Measurements from ENCODE around the gene TUSC2. TPM values are rescaled to one million over a fixed set of nuclear protein-coding genes. Genes with fewer than 3 reads are reported as not detected.

Gene TUSC2
- total RNA-seq, 1 experiment from 2014 or later = 38.3 TPM

GRCh38 chr3:50290161-50290641 is 37.8 kb downstream of the TUSC2 start:
- Histone ChIP-seq H3K4me1 (peaks cover 7% of the 10 kb centered on the region), H3K27me3 (replicated peaks; ENCODE audit: control insufficient read depth, insufficient read depth, low read length) (no peaks in the 10 kb centered on the region), H3K36me3 (ENCODE audit: control insufficient read depth, insufficient read depth, low read length) (peaks cover 7% of the 10 kb centered on the region), H3K9me3 (no peaks in the 10 kb centered on the region), H3K4me3 (ENCODE audit: low read depth, low read length) (no peak overlapping the region)
- Mint-ChIP-seq H3K4me1 (ENCODE audit: low read depth, unreplicated experiment) (peaks cover 16% of the 10 kb centered on the region), H3K9me3 (ENCODE audit: unreplicated experiment) (no peaks in the 10 kb centered on the region), H3K4me3 (ENCODE audit: unreplicated experiment) (no peak overlapping the region), H3K36me3 (ENCODE audit: insufficient read depth, unreplicated experiment) (peaks cover 34% of the 10 kb centered on the region), H3K27ac (ENCODE audit: unreplicated experiment) (no peak overlapping the region), H3K27me3 (ENCODE audit: insufficient read depth, unreplicated experiment) (no peaks in the 10 kb centered on the region)
- POLR2A ChIA-PET = no interaction called here
- TF ChIP-seq, protein P1, sequence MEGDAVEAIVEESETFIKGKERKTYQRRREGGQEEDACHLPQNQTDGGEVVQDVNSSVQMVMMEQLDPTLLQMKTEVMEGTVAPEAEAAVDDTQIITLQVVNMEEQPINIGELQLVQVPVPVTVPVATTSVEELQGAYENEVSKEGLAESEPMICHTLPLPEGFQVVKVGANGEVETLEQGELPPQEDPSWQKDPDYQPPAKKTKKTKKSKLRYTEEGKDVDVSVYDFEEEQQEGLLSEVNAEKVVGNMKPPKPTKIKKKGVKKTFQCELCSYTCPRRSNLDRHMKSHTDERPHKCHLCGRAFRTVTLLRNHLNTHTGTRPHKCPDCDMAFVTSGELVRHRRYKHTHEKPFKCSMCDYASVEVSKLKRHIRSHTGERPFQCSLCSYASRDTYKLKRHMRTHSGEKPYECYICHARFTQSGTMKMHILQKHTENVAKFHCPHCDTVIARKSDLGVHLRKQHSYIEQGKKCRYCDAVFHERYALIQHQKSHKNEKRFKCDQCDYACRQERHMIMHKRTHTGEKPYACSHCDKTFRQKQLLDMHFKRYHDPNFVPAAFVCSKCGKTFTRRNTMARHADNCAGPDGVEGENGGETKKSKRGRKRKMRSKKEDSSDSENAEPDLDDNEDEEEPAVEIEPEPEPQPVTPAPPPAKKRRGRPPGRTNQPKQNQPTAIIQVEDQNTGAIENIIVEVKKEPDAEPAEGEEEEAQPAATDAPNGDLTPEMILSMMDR (IDR thresholded peaks at IDR 0.05; ENCODE audit: insufficient read depth in 1 of 2, low read depth in 1 of 2, low read length in 1 of 2, severe bottlenecking in 1 of 2, unreplicated experiment in 1 of 2) = no peak
- intact Hi-C loops (cut with micrococcal nuclease; ENCODE audit: unreplicated experiment) = no loop called here
- no TSS peak for BruUV-seq (replicated peaks)
- DNase-seq = no peak
- CTCF ChIA-PET = no interaction called here

DNA sequence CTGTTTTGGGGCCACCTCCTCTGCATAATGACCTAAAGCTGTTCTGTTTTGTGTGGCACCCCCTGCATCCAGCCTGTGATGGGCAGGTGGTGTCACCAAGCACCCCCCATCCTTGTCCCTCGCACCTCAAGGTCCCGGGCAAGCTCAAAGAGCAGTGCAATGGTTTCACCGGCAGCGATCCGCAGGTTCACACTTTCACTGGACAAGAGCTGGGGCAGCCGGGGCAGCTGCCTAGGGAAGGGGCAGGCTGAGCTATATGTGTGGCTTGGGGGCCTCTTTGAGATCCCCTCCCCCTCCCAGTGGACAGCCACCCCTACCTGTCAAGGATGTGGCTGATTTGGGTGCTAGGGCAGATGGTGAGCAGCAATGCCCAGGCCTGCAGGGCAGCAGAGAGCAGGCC is 38.9 kb downstream of the TUSC2 start:
- ChIA-PET POLR2A (interaction anchor here (0.6 kb wide), 1 partner anchor 202 kb away, joined by 6 read pairs; no protein-coding TSS in a partner anchor), CTCF (interaction anchor here (0.6 kb wide), 1 partner anchor 25 kb away, joined by 5 read pairs; no protein-coding TSS in a partner anchor)
- no peaks in the 10 kb centered on the region for H3K9me3 ChIP-seq
- no peak for DNase-seq
- H3K4me1 ChIP-seq = peaks cover 7% of the 10 kb centered on the region
- intact Hi-C loops (cut with micrococcal nuclease; ENCODE audit: unreplicated experiment) = no loop called here
- no peak overlapping the region for H3K4me3 ChIP-seq (ENCODE audit: low read depth, low read length)
- BruUV-seq (replicated peaks) = no TSS peak
- TF ChIP-seq, protein P1 (IDR thresholded peaks at IDR 0.05; ENCODE audit: insufficient read depth in 1 of 2, low read depth in 1 of 2, low read length in 1 of 2, severe bottlenecking in 1 of 2, unreplicated experiment in 1 of 2) = no peak
- Mint-ChIP-seq H3K27me3 (ENCODE audit: insufficient read depth, unreplicated experiment) (no peaks in the 10 kb centered on the region), H3K36me3 (ENCODE audit: insufficient read depth, unreplicated experiment) (peaks cover 34% of the 10 kb centered on the region), H3K4me3 (ENCODE audit: unreplicated experiment) (no peak overlapping the region), H3K4me1 (ENCODE audit: low read depth, unreplicated experiment) (peaks cover 16% of the 10 kb centered on the region), H3K9me3 (ENCODE audit: unreplicated experiment) (no peaks in the 10 kb centered on the region), H3K27ac (ENCODE audit: unreplicated experiment) (no peak overlapping the region)
- H3K27me3 ChIP-seq (replicated peaks; ENCODE audit: control insufficient read depth, insufficient read depth, low read length) = no peaks in the 10 kb centered on the region
- H3K36me3 ChIP-seq (ENCODE audit: control insufficient read depth, insufficient read depth, low read length) = peaks cover 7% of the 10 kb centered on the region

DNA sequence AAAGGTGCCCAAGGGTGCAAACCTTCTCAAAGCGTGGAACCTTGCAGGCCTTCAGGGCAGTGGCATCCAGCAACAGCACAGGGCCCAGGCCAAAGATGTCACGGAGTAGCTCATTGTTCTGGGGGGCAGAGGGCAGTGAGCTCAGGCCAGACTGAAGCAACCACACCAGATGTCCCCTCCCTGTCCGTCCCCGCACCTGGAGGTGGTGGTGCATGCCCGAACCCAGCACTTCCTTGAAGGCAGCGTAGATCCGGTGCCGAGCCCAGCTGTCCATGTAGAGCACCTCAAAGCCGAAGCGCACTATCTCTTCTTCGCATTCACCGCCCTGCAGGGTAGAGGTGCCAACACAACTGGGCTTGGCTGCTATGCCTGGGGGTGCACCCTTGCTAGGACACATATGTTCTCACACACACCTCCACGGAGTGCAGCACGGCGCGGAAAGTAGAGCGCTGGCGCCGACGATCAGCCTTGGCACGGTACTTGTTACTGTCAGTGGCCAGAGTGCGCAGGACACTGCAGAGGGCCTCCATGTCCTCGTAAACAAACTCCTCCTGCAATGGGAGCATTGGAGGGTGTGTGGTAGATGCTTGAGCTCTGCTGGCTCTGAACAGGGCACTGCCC is 39.5 kb downstream of the TUSC2 start:
- BruUV-seq (replicated peaks) = no TSS peak
- intact Hi-C loops (cut with micrococcal nuclease; ENCODE audit: unreplicated experiment) = no loop called here
- peaks cover 7% of the 10 kb centered on the region for H3K4me1 ChIP-seq
- peaks cover 34% of the 10 kb centered on the region for H3K36me3 Mint-ChIP-seq (ENCODE audit: insufficient read depth, unreplicated experiment)
- no peak overlapping the region for H3K4me3 Mint-ChIP-seq (ENCODE audit: unreplicated experiment)
- TF ChIP-seq, protein P1 (IDR thresholded peaks at IDR 0.05; ENCODE audit: insufficient read depth in 1 of 2, low read depth in 1 of 2, low read length in 1 of 2, severe bottlenecking in 1 of 2, unreplicated experiment in 1 of 2) = no peak
- POLR2A ChIA-PET = no interaction called here
- no peak overlapping the region for H3K27ac Mint-ChIP-seq (ENCODE audit: unreplicated experiment)
- H3K36me3 ChIP-seq (ENCODE audit: control insufficient read depth, insufficient read depth, low read length) = peaks cover 7% of the 10 kb centered on the region
- H3K27me3 ChIP-seq (replicated peaks; ENCODE audit: control insufficient read depth, insufficient read depth, low read length) = no peaks in the 10 kb centered on the region
- CTCF ChIA-PET = no interaction called here
- no peak overlapping the region for H3K4me3 ChIP-seq (ENCODE audit: low read depth, low read length)
- H3K9me3 ChIP-seq = no peaks in the 10 kb centered on the region
- no peaks in the 10 kb centered on the region for H3K27me3 Mint-ChIP-seq (ENCODE audit: insufficient read depth, unreplicated experiment)
- no peak for DNase-seq
- H3K4me1 Mint-ChIP-seq (ENCODE audit: low read depth, unreplicated experiment) = peaks cover 16% of the 10 kb centered on the region
- H3K9me3 Mint-ChIP-seq (ENCODE audit: unreplicated experiment) = no peaks in the 10 kb centered on the region
